DND-41 (cell line): Measurements from ENCODE around the gene PAWR.

Experiments
- ATAC-seq: fragments of 200-7000 bp; cut with Tn5 transposase; 3 replicates; pipeline ENCODE4 v1.9.1; 2021; ENCODE audit warnings: low read depth; ENCODE audit not compliant: insufficient read depth
- DNase-seq: peaks from one replicate; pipeline ENCODE4 v3.0.0-alpha.2; 2020
- H2AFZ ChIP-seq: 2 replicates; pipeline ENCODE4 v1.6.0; 2012; ENCODE audit warnings: low read depth, low read length
- H3K27ac ChIP-seq: 2 replicates; pipeline ENCODE4 v1.5.1; 2012; ENCODE audit warnings: low read length, inconsistent platforms
- H3K27me3 ChIP-seq: fragments of 200-600 bp; sonication (generic); 2 replicates; pipeline ENCODE4 v1.6.0; 2012; ENCODE audit warnings: low read length, mild to moderate bottlenecking, inconsistent platforms; ENCODE audit not compliant: insufficient read depth, poor library complexity
- H3K36me3 ChIP-seq: 2 replicates; pipeline ENCODE4 v1.5.1; 2012; ENCODE audit warnings: low read length, inconsistent platforms; ENCODE audit not compliant: insufficient read depth
- H3K4me1 ChIP-seq: 2 replicates; pipeline ENCODE4 v1.5.1; 2012; ENCODE audit warnings: mild to moderate bottlenecking, low read length; ENCODE audit not compliant: insufficient read depth
- H3K4me2 ChIP-seq: 2 replicates; pipeline ENCODE4 v1.6.0; 2012; ENCODE audit warnings: mild to moderate bottlenecking, moderate library complexity, low read length, inconsistent platforms; ENCODE audit not compliant: insufficient read depth
- H3K4me3 ChIP-seq, 2 experiments: fragments of 200-600 bp in 1 of 2; shearing (Covaris generic) in 1 of 2; 2 replicates each; pipeline ENCODE4 v1.5.1; 2012 to 2016; ENCODE audit warnings: inconsistent platforms in 2 of 2, low read length in 2 of 2, mild to moderate bottlenecking in 2 of 2, low read depth in 1 of 2, moderate library complexity in 1 of 2
- H3K79me2 ChIP-seq: 2 replicates; pipeline ENCODE4 v1.6.0; 2012; ENCODE audit warnings: low read length, inconsistent platforms; ENCODE audit not compliant: insufficient read depth
- H3K9ac ChIP-seq: 2 replicates; pipeline ENCODE4 v1.6.0; 2012; ENCODE audit warnings: low read depth, mild to moderate bottlenecking, inconsistent platforms, low read length, moderate library complexity
- H3K9me3 ChIP-seq: 2 replicates; pipeline ENCODE4 v1.5.1; 2012; ENCODE audit warnings: low read length, moderate library complexity, mild to moderate bottlenecking, inconsistent platforms; ENCODE audit not compliant: insufficient read depth, severe bottlenecking
- H4K20me1 ChIP-seq: 2 replicates; pipeline ENCODE4 v1.6.0; 2012; ENCODE audit warnings: low read length; ENCODE audit not compliant: insufficient read depth
- EZH2 ChIP-seq: IDR thresholded peaks from 3 replicates; pipeline ENCODE4 v1.6.1; 2012; ENCODE audit warnings: borderline replicate concordance, low read depth, mild to moderate bottlenecking, moderate library complexity, low read length, inconsistent platforms; ENCODE audit not compliant: severe bottlenecking
- TF ChIP-seq, protein P1 (sequence below): IDR thresholded peaks from 2 replicates; pipeline ENCODE4 v1.5.1; 2012; ENCODE audit warnings: borderline replicate concordance, low read length, moderate library complexity, mild to moderate bottlenecking; ENCODE audit not compliant: poor library complexity, severe bottlenecking; ENCODE audit errors: extremely low read depth

Gene PAWR

DNA sequence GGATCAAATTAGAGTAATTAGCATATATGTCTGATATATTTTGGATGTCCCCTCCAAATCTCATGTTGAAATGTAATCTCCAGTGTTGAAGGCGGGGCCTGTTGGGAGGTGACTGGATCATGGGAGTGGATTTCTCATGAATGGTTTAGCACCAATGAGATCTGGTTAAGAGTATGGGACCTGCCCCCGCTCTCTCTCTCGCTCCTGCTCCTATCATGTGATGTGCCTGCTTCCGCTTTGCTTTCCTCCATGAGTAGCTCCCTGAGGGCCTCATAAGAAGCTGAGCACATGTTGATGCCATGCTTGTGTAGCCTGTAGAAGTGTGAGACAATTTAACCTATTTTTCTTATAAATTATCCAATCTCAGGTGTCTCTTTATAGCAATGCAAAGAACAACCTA, 73.1 kb downstream of the PAWR start:
- Histone ChIP-seq H3K27ac (no peak overlapping the region), H2AFZ (no peak overlapping the region), H3K4me1 (no peaks in the 10 kb centered on the region), H3K79me2 (no peaks in the 10 kb centered on the region), H3K9ac (no peak overlapping the region), H3K36me3 (no peaks in the 10 kb centered on the region), H3K27me3 (no peaks in the 10 kb centered on the region), H3K4me2 (no peak overlapping the region), H3K4me3 (no peak overlapping the region), H4K20me1 (no peaks in the 10 kb centered on the region), H3K9me3 (no peaks in the 10 kb centered on the region)
- ATAC-seq, result no peak
- DNase-seq, result no peak
- TF ChIP-seq EZH2, result no peak
- TF ChIP-seq, protein P1, sequence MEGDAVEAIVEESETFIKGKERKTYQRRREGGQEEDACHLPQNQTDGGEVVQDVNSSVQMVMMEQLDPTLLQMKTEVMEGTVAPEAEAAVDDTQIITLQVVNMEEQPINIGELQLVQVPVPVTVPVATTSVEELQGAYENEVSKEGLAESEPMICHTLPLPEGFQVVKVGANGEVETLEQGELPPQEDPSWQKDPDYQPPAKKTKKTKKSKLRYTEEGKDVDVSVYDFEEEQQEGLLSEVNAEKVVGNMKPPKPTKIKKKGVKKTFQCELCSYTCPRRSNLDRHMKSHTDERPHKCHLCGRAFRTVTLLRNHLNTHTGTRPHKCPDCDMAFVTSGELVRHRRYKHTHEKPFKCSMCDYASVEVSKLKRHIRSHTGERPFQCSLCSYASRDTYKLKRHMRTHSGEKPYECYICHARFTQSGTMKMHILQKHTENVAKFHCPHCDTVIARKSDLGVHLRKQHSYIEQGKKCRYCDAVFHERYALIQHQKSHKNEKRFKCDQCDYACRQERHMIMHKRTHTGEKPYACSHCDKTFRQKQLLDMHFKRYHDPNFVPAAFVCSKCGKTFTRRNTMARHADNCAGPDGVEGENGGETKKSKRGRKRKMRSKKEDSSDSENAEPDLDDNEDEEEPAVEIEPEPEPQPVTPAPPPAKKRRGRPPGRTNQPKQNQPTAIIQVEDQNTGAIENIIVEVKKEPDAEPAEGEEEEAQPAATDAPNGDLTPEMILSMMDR, result no peak

DNA sequence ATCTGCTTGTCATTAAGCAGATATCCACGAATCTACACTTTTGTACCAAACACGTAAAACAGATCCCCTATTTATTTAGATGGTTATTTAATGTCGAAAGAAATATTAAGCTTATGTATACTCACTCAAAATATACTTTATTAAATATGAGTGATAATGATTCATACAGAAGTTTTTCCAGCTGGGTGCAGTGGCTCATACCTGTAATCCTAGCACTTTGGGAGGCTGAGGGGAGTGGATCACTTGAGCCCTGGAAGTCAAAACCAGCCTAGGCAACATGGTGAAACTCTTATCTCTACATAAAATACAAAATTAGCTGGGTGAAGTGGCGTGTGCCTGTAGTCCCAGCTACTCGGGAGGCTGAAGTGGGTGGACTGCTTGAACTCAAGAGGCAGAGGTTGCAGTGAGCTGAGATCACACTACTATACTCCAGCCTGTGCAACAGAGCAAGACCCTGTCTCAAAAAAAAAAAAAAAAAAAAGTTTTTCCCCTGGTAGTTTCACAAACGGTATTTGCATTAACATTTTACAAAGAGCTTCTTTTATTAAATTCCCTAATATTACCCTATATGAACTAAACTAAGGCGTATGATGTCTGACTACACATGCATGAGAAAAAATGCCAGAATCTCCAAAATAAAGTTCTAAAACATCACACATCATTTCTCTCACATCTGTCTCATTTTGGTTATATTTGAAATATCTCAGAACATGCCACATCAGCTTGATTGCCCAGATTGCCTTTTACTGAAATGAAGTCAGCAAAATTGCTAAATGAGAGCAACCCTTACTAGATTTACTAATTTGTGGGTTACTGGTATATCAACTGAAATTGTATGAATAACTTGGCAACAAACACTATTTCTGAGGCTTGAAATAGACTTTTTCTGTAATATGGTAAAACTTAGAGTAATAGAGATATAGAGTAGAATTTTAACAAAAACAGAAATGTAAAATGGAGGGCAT, 74.9 kb downstream of the PAWR start:
- H3K36me3 ChIP-seq, result no peaks in the 10 kb centered on the region
- H3K4me1 ChIP-seq, result no peaks in the 10 kb centered on the region
- no peak for DNase-seq
- no peak overlapping the region for H2AFZ ChIP-seq
- H3K27ac ChIP-seq, result no peak overlapping the region
- TF ChIP-seq, protein P1, result no peak
- no peak for TF ChIP-seq EZH2
- H3K27me3 ChIP-seq, result no peaks in the 10 kb centered on the region
- no peak overlapping the region for H3K4me2 ChIP-seq
- H3K79me2 ChIP-seq, result no peaks in the 10 kb centered on the region
- no peaks in the 10 kb centered on the region for H4K20me1 ChIP-seq
- ATAC-seq, result no peak
- no peaks in the 10 kb centered on the region for H3K9me3 ChIP-seq
- H3K9ac ChIP-seq, result no peak overlapping the region
- no peak overlapping the region for H3K4me3 ChIP-seq

DNA sequence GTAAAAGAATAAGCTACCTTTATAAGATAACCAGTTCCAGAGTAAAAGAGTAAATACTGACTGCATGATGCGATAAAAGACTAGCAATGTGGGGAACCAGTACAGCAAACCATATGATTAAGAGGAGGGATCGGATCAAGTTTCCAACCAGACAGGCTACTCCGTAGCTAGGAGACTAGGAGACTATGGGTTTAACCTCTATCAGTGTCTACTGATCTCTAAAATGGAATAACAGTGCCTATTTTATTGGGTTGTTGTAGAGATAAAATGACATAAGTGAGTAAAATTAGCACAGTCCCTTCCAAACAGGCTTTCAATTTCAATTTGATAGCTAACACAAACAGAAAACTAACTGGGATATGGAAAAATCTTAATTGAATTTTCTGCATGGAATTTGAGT, 76.0 kb downstream of the PAWR start:
- Histone ChIP-seq H3K9ac (no peak overlapping the region), H3K79me2 (no peaks in the 10 kb centered on the region), H3K4me1 (no peaks in the 10 kb centered on the region), H3K27ac (no peak overlapping the region), H4K20me1 (no peaks in the 10 kb centered on the region), H3K4me3 (no peak overlapping the region), H3K36me3 (no peaks in the 10 kb centered on the region), H3K9me3 (no peaks in the 10 kb centered on the region), H3K27me3 (no peaks in the 10 kb centered on the region), H3K4me2 (no peak overlapping the region), H2AFZ (no peak overlapping the region)
- ATAC-seq (no peak), DNase-seq (no peak)
- TF ChIP-seq, protein P1, result no peak
- TF ChIP-seq EZH2, result no peak
